OCI-LY7 (cell line): ENCODE data around the gene CLDN9. TPM values are rescaled to one million over a fixed set of nuclear protein-coding genes. Genes with fewer than 3 reads are reported as not detected.

Experiments
- Bru-seq: library from RNA; stranded (reverse); fragments of 400-500 nt; gene quantifications from one replicate; lab custom pipeline; 2021; lab: Mats Ljungman, UMichigan
- BruChase-seq, 2 experiments: library from RNA; stranded (reverse); fragments of 400-500 nt; gene quantifications; one replicate each; lab custom pipeline; 2021; lab: Mats Ljungman, UMichigan
- BruUV-seq: library from RNA; stranded (reverse); fragments of 400-500 nt; replicated peaks from 2 replicates; lab custom pipeline; 2021; lab: Mats Ljungman, UMichigan
- CTCF ChIA-PET: fragments of 300-600 bp; sonication (Branson Sonifier 250); formaldehyde crosslinking; loops from one replicate; lab custom pipeline; 2022; ENCODE audit warnings: antibody characterized with exemption; ENCODE audit not compliant: unreplicated experiment; lab: Charles Lee
- POLR2A ChIA-PET: fragments of 300-600 bp; sonication (Branson Sonifier 250); formaldehyde crosslinking; loops from one replicate; lab custom pipeline; 2022; ENCODE audit warnings: antibody characterized with exemption; lab: Charles Lee
- DNase-seq: peaks from one replicate; pipeline ENCODE4 v3.0.0-alpha.2; 2015; ENCODE audit warnings: low spot score
- H2AFZ ChIP-seq: fragments of 200-600 bp; sonication (generic), shearing (Covaris generic); 2 replicates; pipeline ENCODE4 v1.6.1; 2014; ENCODE audit warnings: mild to moderate bottlenecking, antibody characterized with exemption, low read length, moderate library complexity
- H3K27ac ChIP-seq: fragments of 200-600 bp; sonication (generic); 2 replicates; pipeline ENCODE4 v1.5.1; 2014; ENCODE audit warnings: mixed run types, low read depth, mild to moderate bottlenecking, moderate library complexity, low read length, inconsistent platforms; ENCODE audit not compliant: poor library complexity, severe bottlenecking
- H3K36me3 ChIP-seq: fragments of 200-600 bp; sonication (generic); 2 replicates; pipeline ENCODE4 v1.6.1; 2014; ENCODE audit warnings: mild to moderate bottlenecking, antibody characterized with exemption, low read length, moderate library complexity, mixed read lengths; ENCODE audit not compliant: insufficient read depth
- H3K4me1 ChIP-seq: fragments of 200-600 bp; sonication (generic); 2 replicates; pipeline ENCODE4 v1.5.1; 2014; ENCODE audit warnings: mild to moderate bottlenecking, low read length; ENCODE audit not compliant: insufficient read depth, poor library complexity, severe bottlenecking
- H3K4me2 ChIP-seq: fragments of 200-600 bp; sonication (generic); 2 replicates; pipeline ENCODE4 v1.6.1; 2014; ENCODE audit warnings: mild to moderate bottlenecking, low read length
- H3K4me3 ChIP-seq: fragments of 200-600 bp; sonication (generic); 2 replicates; pipeline ENCODE4 v1.5.1; 2014; ENCODE audit warnings: mild to moderate bottlenecking, low read depth, low read length; ENCODE audit not compliant: poor library complexity, severe bottlenecking
- H3K79me2 ChIP-seq: fragments of 200-600 bp; sonication (generic); 2 replicates; pipeline ENCODE4 v1.6.1; 2016; ENCODE audit warnings: low read depth, mild to moderate bottlenecking, low read length, moderate library complexity, mixed read lengths; ENCODE audit not compliant: insufficient read depth
- H3K9me2 ChIP-seq: fragments of 200-600 bp; sonication (generic); 2 replicates; pipeline ENCODE4 v1.6.1; 2016; ENCODE audit warnings: mild to moderate bottlenecking, low read length, mixed read lengths; ENCODE audit not compliant: insufficient read depth
- H3K9me3 ChIP-seq: fragments of 200-600 bp; sonication (generic); 2 replicates; pipeline ENCODE4 v1.6.1; 2014; ENCODE audit warnings: mild to moderate bottlenecking, mixed run types, low read length, mixed read lengths
- H4K20me1 ChIP-seq: fragments of 200-600 bp; sonication (generic); 2 replicates; pipeline ENCODE4 v1.6.1; 2014; ENCODE audit warnings: mild to moderate bottlenecking, antibody characterized with exemption, low read length, moderate library complexity, mixed read lengths; ENCODE audit not compliant: insufficient read depth
- EZH2phosphoT487 ChIP-seq: fragments of 200-600 bp; sonication (generic); IDR thresholded peaks from 2 replicates; pipeline ENCODE4 v1.6.1; 2018; ENCODE audit warnings: low read depth, borderline replicate concordance, mild to moderate bottlenecking, mixed run types, antibody characterized with exemption, low read length, moderate library complexity, mixed read lengths
- intact Hi-C: fragments of 100-400 bp; cut with micrococcal nuclease; formaldehyde crosslinking; loops from one replicate; pipeline ENCODE4 v1.10.0; 2022; ENCODE audit not compliant: unreplicated experiment
- long read RNA-seq: library from polyadenylated mRNA; stranded (forward); transcript quantifications from one replicate; pipeline ENCODE4 v2.0.0, GENCODE V29; 2022
- total RNA-seq, 2 experiments: library from RNA; depleted of rRNA in 1 of 2; stranded (reverse); fragments of >200 nt in 1 of 2; shearing (Covaris generic) in 1 of 2; gene quantifications; 2 replicates each; pipeline ENCODE4 v1.2.3, GENCODE V29; 2014 to 2022
- TF ChIP-seq, protein P1 (sequence below): fragments of 200-600 bp; sonication (generic); conservative IDR thresholded peaks from 2 replicates; pipeline ENCODE4 v1.5.1; 2014; ENCODE audit warnings: mild to moderate bottlenecking, antibody characterized with exemption, low read length, moderate library complexity, mixed read lengths

Gene CLDN9, protein sequence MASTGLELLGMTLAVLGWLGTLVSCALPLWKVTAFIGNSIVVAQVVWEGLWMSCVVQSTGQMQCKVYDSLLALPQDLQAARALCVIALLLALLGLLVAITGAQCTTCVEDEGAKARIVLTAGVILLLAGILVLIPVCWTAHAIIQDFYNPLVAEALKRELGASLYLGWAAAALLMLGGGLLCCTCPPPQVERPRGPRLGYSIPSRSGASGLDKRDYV
- total RNA-seq (2014; rRNA removed; shearing (Covaris generic)): 0.44 TPM in 1 of 2 replicates, not detected in the other
- total RNA-seq (2022): 0.42 and 0.59 TPM in 2 replicates
- not detected for Bru-seq, nascent RNA
- BruChase-seq, experiment 1, labeled RNA remaining after a 6-hour chase: percentile 34 among the genes with signal in this experiment
- percentile 27 among the genes with signal in this experiment for BruChase-seq, experiment 2, labeled RNA remaining after a 2-hour chase
- long read RNA-seq: 0 reads

DNA sequence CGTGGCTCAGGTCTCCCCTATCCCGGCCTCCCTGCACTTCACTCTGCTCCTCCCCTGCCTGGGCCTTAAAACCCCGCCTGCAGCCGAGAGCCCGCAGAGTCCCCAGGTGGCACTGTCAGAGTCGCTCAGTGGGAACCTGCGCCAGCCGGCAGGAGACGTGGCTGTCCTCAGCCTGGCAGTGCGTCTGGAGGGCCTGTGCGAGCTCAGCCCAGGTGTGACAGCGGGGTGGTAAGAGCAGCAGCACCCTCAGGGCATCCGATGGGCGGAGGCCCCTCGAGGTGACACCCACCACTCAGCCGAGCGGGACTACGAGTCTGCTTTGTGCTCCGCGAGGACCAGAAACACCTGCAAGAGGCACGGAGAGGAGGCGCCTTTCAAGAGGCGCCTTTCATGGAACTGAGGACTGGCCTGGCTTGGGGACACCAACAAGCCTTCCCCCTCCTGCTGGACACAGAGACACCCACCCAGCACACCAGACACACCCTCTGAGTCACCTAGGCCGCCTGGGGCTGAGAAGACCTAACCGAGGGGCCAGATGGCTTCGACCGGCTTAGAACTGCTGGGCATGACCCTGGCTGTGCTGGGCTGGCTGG lies at the start of gene CLDN9:
CLDN9 (plus strand) TSS at position 96 of the 593 bp plus-strand sequence; CDS start at position 536, 440 bp downstream.
- DNase-seq: no peak
- no peak within 1 kb of the TSS for H3K4me3 ChIP-seq
- BruUV-seq: no TSS peak
- peaks cover 11% of the 10 kb centered on the region for H3K4me1 ChIP-seq
- intact Hi-C loops: no loop called here
- no peak within 1 kb of the TSS for H3K4me2 ChIP-seq
- no peaks in the 10 kb centered on the region for H3K79me2 ChIP-seq
- H3K9me2 ChIP-seq: no peaks in the 10 kb centered on the region
- H3K36me3 ChIP-seq: no peaks in the 10 kb centered on the region
- no peak within 1 kb of the TSS for H2AFZ ChIP-seq
- POLR2A ChIA-PET: no interaction called here
- TF ChIP-seq, protein P1, sequence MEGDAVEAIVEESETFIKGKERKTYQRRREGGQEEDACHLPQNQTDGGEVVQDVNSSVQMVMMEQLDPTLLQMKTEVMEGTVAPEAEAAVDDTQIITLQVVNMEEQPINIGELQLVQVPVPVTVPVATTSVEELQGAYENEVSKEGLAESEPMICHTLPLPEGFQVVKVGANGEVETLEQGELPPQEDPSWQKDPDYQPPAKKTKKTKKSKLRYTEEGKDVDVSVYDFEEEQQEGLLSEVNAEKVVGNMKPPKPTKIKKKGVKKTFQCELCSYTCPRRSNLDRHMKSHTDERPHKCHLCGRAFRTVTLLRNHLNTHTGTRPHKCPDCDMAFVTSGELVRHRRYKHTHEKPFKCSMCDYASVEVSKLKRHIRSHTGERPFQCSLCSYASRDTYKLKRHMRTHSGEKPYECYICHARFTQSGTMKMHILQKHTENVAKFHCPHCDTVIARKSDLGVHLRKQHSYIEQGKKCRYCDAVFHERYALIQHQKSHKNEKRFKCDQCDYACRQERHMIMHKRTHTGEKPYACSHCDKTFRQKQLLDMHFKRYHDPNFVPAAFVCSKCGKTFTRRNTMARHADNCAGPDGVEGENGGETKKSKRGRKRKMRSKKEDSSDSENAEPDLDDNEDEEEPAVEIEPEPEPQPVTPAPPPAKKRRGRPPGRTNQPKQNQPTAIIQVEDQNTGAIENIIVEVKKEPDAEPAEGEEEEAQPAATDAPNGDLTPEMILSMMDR: no peak
- no peak for TF ChIP-seq EZH2phosphoT487
- CTCF ChIA-PET: no interaction called here
- no peaks in the 10 kb centered on the region for H3K9me3 ChIP-seq
- no peaks in the 10 kb centered on the region for H4K20me1 ChIP-seq
- H3K27ac ChIP-seq: no peak within 1 kb of the TSS

DNA sequence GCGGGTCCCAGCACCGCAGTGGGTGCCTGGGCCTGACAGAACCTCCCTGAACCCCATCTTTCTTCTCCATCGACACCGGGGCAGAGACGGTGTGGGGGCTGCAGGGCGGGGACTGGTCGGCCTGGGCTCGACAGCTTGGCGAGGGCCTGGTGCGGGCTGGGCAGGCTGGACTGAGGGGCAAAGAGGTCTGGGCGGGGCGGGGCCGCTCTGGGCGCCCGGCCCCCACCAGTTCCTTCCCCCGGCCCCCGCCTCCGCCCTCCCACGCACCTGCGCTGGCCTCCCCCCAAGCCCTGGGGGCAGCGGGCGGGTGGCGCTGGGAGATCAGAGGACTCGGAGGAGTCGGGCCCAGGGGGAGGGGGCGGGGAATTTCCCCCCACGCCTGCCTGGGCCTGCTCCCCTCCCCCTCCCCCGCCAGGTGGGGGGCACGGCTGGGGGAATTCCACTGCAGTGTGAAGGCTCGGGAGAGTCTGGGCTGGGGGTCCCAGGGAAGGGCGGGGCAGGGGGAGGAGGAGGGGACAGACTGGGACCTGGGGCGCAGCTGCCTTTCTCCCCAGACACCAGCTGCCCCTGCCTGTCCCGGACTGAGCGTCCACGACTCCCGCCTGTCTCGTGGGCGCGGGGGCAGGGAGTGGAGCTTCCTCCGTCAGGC lies 49.5 kb upstream of the CLDN9 start:
- Histone ChIP-seq H2AFZ (no peak overlapping the region), H3K4me1 (peaks cover 55% of the 10 kb centered on the region), H3K9me3 (no peaks in the 10 kb centered on the region), H3K36me3 (no peaks in the 10 kb centered on the region), H3K27ac (no peak overlapping the region), H4K20me1 (no peaks in the 10 kb centered on the region), H3K4me3 (peak overlapping the region; percentile 54), H3K9me2 (no peaks in the 10 kb centered on the region), H3K4me2 (peak overlapping the region; percentile 65), H3K79me2 (no peaks in the 10 kb centered on the region)
- TF ChIP-seq, protein P1: no peak
- no peak for TF ChIP-seq EZH2phosphoT487
- DNase-seq: no peak
- POLR2A ChIA-PET: interaction anchor here (0.6 kb wide), 2 partner anchors 15 to 20 kb away, joined by 3 read pairs; no protein-coding TSS in a partner anchor
- no TSS peak for BruUV-seq
- intact Hi-C loops: loop anchor here (5.0 kb wide), 1 partner anchor 36 kb away; no protein-coding TSS in a partner anchor
- CTCF ChIA-PET: no interaction called here
